Hepatic stellate cell (primary cell): ENCODE measurements around the gene EMP2.
"Not testable (repeated sequence)": the region's sequence is repeated elsewhere in the genome, so short reads cannot be mapped to it uniquely, and the experiment has no call there.

Experiments
- DNase-seq: peaks from one replicate; pipeline ENCODE4 v3.0.0; 2011; ENCODE audit warnings: low spot score

Gene EMP2

DNA sequence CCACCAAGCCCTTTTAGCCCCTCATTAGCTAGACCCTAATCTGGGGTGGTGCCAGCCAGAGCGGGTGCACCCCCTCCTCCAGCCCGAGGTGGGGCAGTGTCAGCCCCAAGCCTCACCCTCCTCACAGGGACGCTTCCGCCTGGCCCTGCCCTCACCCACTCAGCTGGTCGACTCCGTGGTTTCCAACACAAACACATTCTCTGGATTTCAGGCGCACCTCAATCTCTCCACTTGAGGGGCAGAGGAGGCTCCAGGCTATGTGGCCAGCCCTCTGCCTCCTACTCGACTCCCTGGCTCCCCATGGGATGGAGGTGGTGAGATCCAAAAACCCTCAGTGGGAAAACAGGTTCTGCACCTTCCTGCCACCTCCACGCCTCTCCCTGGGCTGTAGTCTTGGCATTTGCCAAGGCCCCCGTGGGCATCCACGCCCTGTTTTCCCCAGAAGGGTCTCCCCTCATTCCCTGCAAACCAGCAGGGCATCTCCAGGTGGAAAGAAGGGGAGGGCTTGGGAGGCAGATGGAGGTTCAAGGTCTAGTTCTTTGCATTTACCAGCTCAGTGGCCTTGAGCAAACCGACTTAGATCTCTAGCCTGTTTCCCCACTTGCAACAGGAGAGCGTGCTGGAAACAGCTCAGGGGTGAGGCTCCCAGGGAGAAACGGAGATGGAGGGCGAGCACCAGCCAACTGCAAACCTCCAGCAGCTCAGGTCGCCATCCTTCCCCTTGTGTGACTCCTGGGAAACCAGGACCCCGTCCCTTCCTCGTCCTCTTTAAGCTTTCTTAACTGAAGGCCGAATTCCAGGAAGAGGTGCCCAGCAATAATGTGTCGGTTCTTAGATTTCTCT lies 1.7 kb downstream of the EMP2 start:
- no peak for DNase-seq

GRCh38 chr16:10577305-10578202 lies 2.8 kb downstream of the EMP2 start:
- peak; percentile 54 for DNase-seq

- DNase-seq = no peak
Observed at GRCh38 chr16:10576390-10577304, 3.8 kb downstream of the EMP2 start.

DNA sequence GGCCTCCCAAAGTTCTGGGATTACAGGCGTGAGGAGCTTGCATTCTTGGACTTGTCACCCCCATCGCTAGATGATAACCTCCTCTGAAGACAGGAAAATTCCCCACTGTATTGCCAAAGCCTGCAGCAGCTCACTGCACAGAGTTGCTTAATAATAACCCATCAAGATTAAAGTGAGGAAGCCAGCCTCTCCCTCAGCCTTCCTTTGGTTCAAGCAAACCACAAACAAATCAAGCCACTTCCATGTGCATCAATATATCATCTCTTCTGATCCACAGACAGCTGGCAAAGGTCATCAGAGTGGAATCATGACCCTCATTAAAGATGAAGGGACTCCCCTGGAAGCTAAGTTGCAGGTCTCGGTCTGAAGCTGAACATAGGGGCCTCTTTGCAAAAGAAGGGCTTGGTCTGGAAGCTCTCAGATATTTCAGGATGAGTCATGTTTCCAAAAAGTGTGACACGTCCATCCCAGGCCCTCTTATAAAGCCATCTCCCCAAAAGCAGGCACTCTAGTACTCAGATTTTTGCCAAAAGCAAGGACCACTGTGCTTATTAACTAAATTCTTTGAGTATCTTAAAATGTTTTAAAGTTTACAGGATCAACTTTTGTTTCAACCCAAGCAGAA lies 4.8 kb downstream of the EMP2 start:
- DNase-seq = no peak

GRCh38 chr16:10572611-10573010 lies 7.8 kb downstream of the EMP2 start:
- no peak for DNase-seq

DNA sequence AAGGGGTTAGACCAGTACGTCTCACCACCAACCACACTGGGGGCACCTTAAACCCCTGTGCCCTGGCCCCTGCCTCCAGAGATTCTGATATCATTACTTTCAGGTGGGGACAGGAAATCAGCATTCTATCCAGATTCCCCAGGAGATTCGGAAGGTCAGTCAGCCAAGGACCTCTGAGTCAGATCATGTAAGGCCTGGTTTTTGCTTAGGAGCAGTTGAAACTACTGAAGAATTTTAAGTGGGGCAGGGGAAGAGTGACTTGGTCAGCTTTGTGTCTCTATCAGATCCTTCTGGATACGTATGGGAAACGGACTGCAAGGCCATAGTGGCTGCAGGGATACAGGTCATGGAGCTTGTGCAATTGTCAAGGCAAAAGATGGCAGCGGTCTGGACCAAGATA lies 9.0 kb downstream of the EMP2 start:
- DNase-seq = peak; percentile 31

DNA sequence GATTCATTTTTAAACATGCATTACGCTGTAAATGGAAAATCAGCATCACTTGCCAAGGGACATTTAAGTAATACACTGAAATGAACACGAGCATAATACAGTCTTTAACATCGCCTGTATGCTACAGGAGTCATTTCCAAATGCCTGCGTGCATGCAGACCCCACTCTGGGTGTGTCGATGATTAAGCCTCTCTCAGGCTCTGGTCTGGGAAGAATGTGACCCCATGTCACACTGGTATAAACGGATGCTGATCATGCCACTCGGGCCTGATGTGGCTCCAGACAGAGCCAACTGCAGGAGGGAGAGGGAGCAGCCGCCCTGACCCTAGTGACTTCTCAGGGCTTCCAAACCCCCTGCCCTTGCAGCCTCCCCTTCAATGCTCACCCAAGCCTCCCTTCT lies 10.8 kb downstream of the EMP2 start:
- DNase-seq = peak; percentile 43

- DNase-seq = no peak
Observed at GRCh38 chr16:10566613-10567012, 13.8 kb downstream of the EMP2 start.

- DNase-seq = no peak
Observed at GRCh38 chr16:10565167-10565566, 15.2 kb downstream of the EMP2 start.

DNA sequence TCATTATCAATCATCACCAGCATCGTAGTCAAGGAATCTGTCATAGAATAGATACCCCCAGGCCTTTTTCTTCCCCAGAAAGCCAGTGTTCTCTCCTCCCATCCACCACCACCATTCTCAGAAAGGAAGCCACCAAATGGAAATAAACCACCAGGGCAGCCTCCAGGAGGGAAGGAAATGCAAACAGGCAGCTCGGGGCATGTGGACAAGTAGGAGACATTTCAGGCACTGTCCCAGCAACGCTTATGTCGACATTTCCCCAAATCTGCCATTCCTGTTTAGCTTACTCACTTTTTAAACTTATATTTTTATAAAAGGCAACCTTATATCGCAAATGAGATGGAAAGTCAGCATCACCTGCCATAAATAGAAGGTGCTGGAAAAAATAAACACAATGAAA lies 15.8 kb downstream of the EMP2 start:
- no peak for DNase-seq

DNA sequence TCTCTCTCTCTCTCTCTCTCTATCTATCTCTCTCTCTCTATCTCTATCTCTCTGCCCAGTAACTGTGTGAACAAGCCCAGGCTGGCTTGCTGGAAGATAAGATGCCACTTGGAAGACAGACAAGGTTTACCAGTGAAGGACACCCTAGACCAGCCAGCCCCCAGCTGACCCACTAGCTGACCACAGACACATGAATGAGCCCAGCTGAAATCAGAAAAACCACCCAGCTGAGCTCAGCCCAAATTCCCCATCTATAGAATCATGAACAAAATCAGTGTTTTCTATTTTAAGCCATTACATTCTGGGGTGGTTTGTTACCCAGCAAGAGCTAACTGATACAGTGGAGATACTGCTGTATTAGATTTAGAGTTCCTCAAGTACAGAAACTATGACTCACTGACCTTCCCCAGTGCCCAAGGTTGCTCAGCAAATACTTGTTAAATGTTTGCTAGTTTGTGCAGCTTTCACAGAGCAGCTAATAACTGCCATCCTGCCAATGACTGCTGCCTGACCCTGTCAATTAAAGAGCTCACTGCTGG lies 18.0 kb downstream of the EMP2 start:
- no peak for DNase-seq

GRCh38 chr16:10561425-10561824 lies 19.0 kb downstream of the EMP2 start:
- no peak for DNase-seq

GRCh38 chr16:10561001-10561400 lies 19.4 kb downstream of the EMP2 start:
- no peak for DNase-seq

DNA sequence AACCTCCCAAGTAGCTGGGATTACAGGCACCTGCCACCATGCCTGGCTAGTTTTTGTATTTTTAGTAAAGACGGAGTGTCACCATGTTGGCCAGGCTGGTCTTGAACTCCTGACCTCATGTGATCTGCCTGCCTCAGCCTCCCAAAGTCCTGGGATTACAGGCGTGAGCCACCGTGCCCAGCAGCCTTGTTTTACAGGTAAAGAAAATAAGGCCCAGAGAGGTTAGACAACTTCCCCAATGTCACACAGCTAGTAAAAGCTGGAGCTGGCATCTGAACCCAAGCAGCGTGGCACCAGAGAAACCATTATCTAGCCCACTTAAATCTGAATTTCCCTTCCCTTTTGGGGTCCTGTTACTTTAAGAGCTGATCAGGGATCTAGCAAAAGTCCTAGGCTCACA lies 20.6 kb downstream of the EMP2 start:
- DNase-seq = not testable (repeated sequence)

DNA sequence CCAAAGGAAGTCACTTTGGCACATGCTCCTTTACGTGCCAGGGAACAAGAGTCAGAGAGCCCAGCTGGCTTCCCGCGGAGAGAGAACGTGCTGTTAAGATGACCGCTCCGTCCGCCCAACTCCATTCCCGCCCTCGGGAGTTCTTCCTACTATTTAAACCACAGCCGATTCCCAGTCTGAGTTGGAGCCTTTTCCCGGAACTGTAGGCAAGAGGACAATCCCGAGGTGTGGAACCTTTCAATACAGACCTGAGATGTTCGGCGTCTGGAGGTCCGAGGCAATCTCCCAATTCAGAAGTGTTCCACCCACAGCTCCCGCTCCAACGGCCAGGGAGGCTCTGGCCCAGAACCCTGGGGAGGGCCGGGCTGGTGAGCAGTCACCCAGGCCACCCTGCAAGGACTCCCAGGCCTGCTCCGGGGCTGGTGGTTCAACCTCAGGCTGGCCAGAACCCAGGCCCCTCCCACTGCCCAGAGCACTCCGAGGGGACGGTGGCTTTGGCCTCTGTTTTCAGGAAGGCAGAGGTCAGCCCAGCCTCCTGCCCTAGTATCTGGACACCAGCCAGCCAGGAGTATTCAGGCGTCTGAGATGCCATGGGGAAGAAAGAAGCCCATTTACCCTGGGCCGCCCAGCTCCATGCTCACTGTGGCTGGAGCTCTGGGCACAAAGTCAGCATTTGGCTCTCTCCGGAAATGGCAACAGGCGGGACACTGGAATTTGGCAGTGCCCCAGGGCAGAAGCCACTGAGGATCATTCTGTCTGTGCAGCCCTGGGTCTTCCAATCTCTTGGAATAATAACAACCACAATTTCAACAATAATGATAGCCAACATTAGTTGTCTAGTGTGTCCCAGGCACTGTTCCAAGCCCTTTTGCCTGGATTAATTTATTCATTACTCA lies 21.4 kb downstream of the EMP2 start:
- DNase-seq = peak; percentile 62

DNA sequence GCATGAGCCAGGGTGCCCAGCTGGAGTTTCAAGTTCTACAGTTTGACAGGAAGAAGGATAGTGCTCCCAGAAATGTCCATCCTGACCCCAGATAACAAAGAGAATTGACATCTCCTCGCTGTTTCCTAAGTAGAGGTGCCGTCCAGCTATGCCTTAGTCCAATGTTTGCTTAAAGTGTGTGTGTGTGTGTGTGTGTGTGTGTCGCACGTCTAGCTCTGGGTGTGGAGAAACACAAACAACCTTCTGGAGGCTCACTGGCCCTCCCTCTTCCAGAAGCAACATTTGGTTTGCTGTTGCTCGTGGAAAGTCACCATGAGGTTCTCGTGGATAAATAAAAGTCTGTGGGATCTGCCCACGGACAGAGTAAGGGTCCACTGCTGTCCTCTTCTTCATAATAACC lies 22.1 kb downstream of the EMP2 start:
- no peak for DNase-seq

GRCh38 chr16:10557750-10558149 lies 22.6 kb downstream of the EMP2 start:
- DNase-seq = no peak

DNA sequence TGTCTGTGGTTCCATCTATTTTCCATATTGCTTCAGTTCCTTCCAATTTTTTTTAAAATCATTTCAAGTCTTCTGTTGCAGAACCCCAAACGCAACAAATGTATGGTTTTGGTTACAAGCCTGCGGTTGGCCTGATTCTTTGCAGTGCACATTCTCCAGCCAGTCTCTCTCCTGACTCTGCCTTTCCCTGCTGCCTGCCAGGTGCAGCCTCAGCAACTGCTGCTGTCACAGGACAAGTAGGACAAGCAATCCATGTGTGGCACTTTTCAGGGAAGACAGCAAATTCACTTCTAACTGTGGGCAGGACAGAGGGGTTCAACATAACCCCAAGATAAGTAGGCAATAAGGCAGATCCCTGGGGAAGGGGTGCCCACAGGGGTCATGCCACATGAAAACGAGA lies 24.2 kb downstream of the EMP2 start:
- no peak for DNase-seq

DNA sequence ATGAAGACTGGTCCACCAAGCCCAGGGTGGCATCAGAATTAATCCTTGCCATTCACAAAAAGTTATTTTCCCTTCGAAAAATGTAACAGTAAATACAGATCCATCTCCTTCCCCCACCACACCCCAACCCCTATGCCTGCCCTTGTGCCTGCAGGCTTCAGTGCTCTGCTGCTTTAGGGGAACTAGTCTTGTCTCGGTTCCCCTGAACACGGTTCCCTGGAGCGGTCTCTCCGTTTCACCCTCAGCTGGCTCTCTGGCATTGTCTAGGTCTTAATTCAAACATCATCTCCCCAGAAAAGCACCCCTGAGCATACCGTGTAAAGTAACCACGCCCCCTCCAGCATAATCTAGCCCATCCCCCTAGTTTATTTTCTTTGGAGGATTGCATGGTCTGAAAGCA lies 25.8 kb downstream of the EMP2 start:
- no peak for DNase-seq

DNA sequence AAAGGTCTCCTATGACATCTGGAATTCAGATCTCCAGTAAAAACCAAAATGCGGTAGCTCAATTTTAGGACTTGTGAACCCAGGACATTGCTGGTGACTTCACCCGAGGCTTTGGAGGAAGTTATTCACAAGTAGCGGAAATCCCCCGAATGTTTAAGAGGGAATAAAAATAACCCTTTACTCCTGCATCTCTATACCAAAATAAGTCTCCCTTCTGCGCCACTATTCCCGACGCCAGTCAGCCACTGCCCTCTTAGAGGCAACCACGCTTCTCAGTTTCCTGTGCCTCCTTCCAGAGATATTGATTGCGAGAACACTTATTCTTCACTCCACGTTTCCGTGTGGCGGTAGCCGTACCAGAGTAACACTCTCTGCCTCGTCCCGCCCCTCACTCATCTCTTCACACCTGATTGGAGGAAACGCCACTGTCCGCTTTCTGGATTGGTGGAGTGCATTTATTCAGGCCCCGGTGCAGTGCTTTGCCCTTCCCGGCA lies 27.4 kb downstream of the EMP2 start:
- no peak for DNase-seq
